RWPE1 (cell line): ENCODE results near the gene TSPAN12.

Source experiments
- CTCF ChIA-PET: fragments of 350-600 bp; sonication (Branson Sonifier 250); formaldehyde crosslinking; extraction: SDS; loops from one replicate; lab custom pipeline; 2021; lab: Yijun Ruan, JAX
- POLR2A ChIA-PET: fragments of 400-600 bp; formaldehyde crosslinking; extraction: SDS; loops from one replicate; lab custom pipeline; 2020; ENCODE audit warnings: antibody characterized with exemption; ENCODE audit not compliant: low non-redundant PET; lab: Yijun Ruan, JAX
- DNase-seq: peaks from one replicate; pipeline ENCODE4 v3.0.0; 2012; ENCODE audit warnings: low spot score
- H3K27ac ChIP-seq: fragments of 450-650 bp; 2 replicates; pipeline ENCODE4 v1.5.1; 2017
- CTCF ChIP-seq: fragments of 450-650 bp; conservative IDR thresholded peaks from 2 replicates; pipeline ENCODE4 v1.5.1; 2017; ENCODE audit warnings: low read depth, mild to moderate bottlenecking

The TSPAN12 gene

GRCh38 chr7:120802751-120803150 lies 55.2 kb downstream of the TSPAN12 start:
- CTCF ChIA-PET, result interaction anchor here (0.6 kb wide), 1 partner anchor 1453 kb away, joined by 3 read pairs; no protein-coding TSS in a partner anchor
- TF ChIP-seq CTCF, result no peak
- H3K27ac ChIP-seq, result no peak overlapping the region
- POLR2A ChIA-PET, result no interaction called here
- no peak for DNase-seq

- no peak overlapping the region for H3K27ac ChIP-seq
- ChIA-PET CTCF (no interaction called here), POLR2A (no interaction called here)
- no peak for TF ChIP-seq CTCF
- no peak for DNase-seq
Observed at GRCh38 chr7:120799813-120800475, 58.0 kb downstream of the TSPAN12 start.

DNA sequence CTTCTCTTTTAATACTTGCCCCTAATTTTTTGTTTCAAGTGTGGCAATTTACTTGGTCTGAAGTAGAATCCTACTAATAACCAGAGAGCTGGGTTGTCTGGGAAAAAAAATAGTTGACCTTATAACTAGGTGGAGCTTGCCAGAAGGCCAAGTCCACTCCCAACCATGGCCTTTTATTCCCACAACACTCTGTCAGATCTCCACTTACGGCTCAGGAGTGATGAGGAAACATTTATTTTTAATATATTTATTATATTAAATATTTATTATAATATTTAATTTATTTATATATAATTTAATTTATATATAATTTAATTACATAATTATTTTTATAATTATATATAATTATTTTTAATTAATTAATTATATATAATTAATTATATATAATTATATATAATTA lies 58.8 kb downstream of the TSPAN12 start:
- H3K27ac ChIP-seq, result no peak overlapping the region
- ChIA-PET POLR2A (no interaction called here), CTCF (no interaction called here)
- no peak for TF ChIP-seq CTCF
- no peak for DNase-seq

GRCh38 chr7:120797026-120797645 lies 60.8 kb downstream of the TSPAN12 start:
- DNase-seq, result no peak
- POLR2A ChIA-PET, result no interaction called here
- TF ChIP-seq CTCF, result no peak
- CTCF ChIA-PET, result interaction anchor here (0.6 kb wide), 1 partner anchor 436 kb away, joined by 6 read pairs; no protein-coding TSS in a partner anchor
- no peak overlapping the region for H3K27ac ChIP-seq

DNA sequence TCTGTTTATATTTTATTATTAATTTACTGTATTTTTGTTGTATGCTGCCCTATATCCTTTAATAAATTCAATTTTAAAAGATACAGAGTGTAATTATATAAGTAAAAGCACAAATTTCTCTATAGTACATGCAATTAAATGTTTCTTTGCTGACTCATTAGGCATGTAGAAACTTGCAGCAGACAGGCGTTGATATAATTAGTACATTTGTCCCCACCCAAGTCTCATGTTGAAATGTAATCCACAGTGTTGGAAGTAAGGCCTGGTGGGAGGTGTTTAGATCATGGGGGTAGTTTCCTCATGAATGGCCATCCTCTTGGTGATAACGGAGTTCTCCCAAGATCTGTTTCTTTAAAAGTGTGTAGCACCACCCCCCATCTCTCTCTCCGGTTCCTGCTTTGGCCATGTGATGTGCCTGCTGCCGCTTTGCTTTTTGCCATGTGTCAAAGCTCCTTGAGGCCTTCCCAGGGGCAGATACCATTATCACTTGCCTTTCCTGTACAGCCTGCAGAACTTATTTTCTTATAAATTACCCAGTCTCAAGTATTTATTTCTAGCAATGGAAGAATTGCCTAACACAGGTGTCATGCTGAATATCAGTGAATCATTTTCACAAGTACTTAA lies 63.7 kb downstream of the TSPAN12 start:
- CTCF ChIA-PET, result no interaction called here
- no peak for TF ChIP-seq CTCF
- peak; percentile 5 for DNase-seq
- POLR2A ChIA-PET, result no interaction called here
- H3K27ac ChIP-seq, result no peak overlapping the region

GRCh38 chr7:120793213-120793936 lies 64.6 kb downstream of the TSPAN12 start:
- no peak overlapping the region for H3K27ac ChIP-seq
- DNase-seq, result no peak
- ChIA-PET CTCF (no interaction called here), POLR2A (no interaction called here)
- no peak for TF ChIP-seq CTCF
